ENCODE results near the gene TAS2R31. TPM values are rescaled to one million over a fixed set of nuclear protein-coding genes. Genes with fewer than 3 reads are reported as not detected.

TAS2R31 gene
- total RNA-seq, 1 donor from 2014 or later = 2.2 TPM

DNA sequence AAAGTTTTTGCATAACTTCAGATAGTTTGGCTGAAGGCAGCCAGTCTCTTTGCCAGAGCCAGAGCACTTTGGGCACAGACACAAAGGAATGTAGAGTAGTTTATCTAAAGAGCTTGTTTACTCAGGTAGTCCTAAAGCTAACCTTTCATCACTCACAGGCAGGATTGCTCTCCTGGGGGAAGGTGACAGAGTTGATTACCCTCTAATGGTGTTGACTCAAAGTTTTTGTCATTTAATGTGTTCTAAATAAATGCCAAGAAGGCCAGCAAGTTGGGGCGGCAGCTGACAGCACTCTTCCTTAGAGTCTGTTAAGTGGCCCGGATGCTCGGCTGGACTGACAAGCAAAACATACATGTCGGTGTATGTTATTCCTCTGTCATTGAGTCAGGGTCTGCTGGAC is 40.2 kb upstream of the TAS2R31 start:
- FAIRE-seq (no peak), DNase-seq (ENCODE audit: low read depth) (no peak)
- H2AFZ ChIP-seq (ENCODE audit: low read depth, low read length) = no peak overlapping the region
- H3K9me3 ChIP-seq (ENCODE audit: insufficient read depth, low read depth, low read length) = no peaks in the 10 kb centered on the region
- H4K20me1 ChIP-seq (ENCODE audit: insufficient read depth, low read length) = peaks cover 8% of the 10 kb centered on the region
- H3K9me3 Mint-ChIP-seq (ENCODE audit: unreplicated experiment) = no peaks in the 10 kb centered on the region
- no peak overlapping the region for H3K27ac ChIP-seq (ENCODE audit: low read depth, low read length)
- no peak overlapping the region for H3K27ac Mint-ChIP-seq (ENCODE audit: unreplicated experiment)
- H3K36me3 Mint-ChIP-seq (ENCODE audit: low read depth, unreplicated experiment) = peaks cover 9% of the 10 kb centered on the region
- H3K4me2 ChIP-seq (ENCODE audit: low read length) = no peak overlapping the region
- peaks cover 10% of the 10 kb centered on the region for H3K79me2 ChIP-seq (ENCODE audit: insufficient read depth, low read length)
- no peaks in the 10 kb centered on the region for H3K27me3 ChIP-seq (ENCODE audit: insufficient read depth, low read length)
- no peak overlapping the region for H3K4me3 Mint-ChIP-seq (ENCODE audit: unreplicated experiment)
- H3K4me1 ChIP-seq (ENCODE audit: insufficient read depth, low read length) = no peaks in the 10 kb centered on the region
- H3K9ac ChIP-seq (ENCODE audit: low read length) = no peak overlapping the region
- no peaks in the 10 kb centered on the region for H3K36me3 ChIP-seq (ENCODE audit: insufficient read depth, low read length)
- no peaks in the 10 kb centered on the region for H3K27me3 Mint-ChIP-seq (ENCODE audit: low read depth, unreplicated experiment)
- H3K4me1 Mint-ChIP-seq (ENCODE audit: low read depth, unreplicated experiment) = peaks cover 8% of the 10 kb centered on the region
- no peak overlapping the region for H3K4me3 ChIP-seq (ENCODE audit: insufficient read depth, low read depth, low read length)
- TF ChIP-seq EZH2 (IDR thresholded peaks at IDR 0.05; ENCODE audit: insufficient read depth, low read length) = no peak
- TF ChIP-seq, protein P1, sequence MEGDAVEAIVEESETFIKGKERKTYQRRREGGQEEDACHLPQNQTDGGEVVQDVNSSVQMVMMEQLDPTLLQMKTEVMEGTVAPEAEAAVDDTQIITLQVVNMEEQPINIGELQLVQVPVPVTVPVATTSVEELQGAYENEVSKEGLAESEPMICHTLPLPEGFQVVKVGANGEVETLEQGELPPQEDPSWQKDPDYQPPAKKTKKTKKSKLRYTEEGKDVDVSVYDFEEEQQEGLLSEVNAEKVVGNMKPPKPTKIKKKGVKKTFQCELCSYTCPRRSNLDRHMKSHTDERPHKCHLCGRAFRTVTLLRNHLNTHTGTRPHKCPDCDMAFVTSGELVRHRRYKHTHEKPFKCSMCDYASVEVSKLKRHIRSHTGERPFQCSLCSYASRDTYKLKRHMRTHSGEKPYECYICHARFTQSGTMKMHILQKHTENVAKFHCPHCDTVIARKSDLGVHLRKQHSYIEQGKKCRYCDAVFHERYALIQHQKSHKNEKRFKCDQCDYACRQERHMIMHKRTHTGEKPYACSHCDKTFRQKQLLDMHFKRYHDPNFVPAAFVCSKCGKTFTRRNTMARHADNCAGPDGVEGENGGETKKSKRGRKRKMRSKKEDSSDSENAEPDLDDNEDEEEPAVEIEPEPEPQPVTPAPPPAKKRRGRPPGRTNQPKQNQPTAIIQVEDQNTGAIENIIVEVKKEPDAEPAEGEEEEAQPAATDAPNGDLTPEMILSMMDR (IDR thresholded peaks at IDR 0.05; ENCODE audit: insufficient read depth, low read depth, low read length) = no peak

DNA sequence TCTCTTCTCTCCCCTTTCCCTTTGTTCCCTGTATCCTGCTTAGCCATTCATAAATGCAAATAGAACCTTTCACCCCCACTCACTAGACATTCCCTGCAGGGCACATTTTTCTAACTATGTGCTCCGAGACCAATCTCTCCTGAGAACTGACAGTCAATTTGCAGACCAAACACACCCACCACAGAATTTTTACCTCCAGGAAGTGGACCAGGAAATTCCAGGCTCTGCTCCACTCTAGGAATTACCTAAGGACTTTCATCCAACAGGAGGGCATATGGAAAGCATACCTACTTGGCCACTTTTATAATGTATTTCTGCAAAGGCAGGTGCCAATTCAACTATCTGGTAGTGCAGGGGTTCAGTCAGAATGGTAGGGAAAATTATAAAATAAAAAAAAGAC is 39.8 kb upstream of the TAS2R31 start:
- Mint-ChIP-seq H3K36me3 (ENCODE audit: low read depth, unreplicated experiment) (peaks cover 9% of the 10 kb centered on the region), H3K4me1 (ENCODE audit: low read depth, unreplicated experiment) (peaks cover 8% of the 10 kb centered on the region), H3K27ac (ENCODE audit: unreplicated experiment) (no peak overlapping the region), H3K4me3 (ENCODE audit: unreplicated experiment) (no peak overlapping the region), H3K9me3 (ENCODE audit: unreplicated experiment) (no peaks in the 10 kb centered on the region), H3K27me3 (ENCODE audit: low read depth, unreplicated experiment) (no peaks in the 10 kb centered on the region)
- Histone ChIP-seq H3K27ac (ENCODE audit: low read depth, low read length) (no peak overlapping the region), H3K4me1 (ENCODE audit: insufficient read depth, low read length) (no peaks in the 10 kb centered on the region), H3K9me3 (ENCODE audit: insufficient read depth, low read depth, low read length) (no peaks in the 10 kb centered on the region), H2AFZ (ENCODE audit: low read depth, low read length) (no peak overlapping the region), H3K4me3 (ENCODE audit: insufficient read depth, low read depth, low read length) (no peak overlapping the region), H3K4me2 (ENCODE audit: low read length) (no peak overlapping the region), H3K9ac (ENCODE audit: low read length) (no peak overlapping the region), H4K20me1 (ENCODE audit: insufficient read depth, low read length) (peaks cover 8% of the 10 kb centered on the region), H3K79me2 (ENCODE audit: insufficient read depth, low read length) (peaks cover 10% of the 10 kb centered on the region), H3K27me3 (ENCODE audit: insufficient read depth, low read length) (no peaks in the 10 kb centered on the region), H3K36me3 (ENCODE audit: insufficient read depth, low read length) (no peaks in the 10 kb centered on the region)
- no peak for FAIRE-seq
- TF ChIP-seq, protein P1 (IDR thresholded peaks at IDR 0.05; ENCODE audit: insufficient read depth, low read depth, low read length) = no peak
- TF ChIP-seq EZH2 (IDR thresholded peaks at IDR 0.05; ENCODE audit: insufficient read depth, low read length) = no peak
- no peak for DNase-seq (ENCODE audit: low read depth)

DNA sequence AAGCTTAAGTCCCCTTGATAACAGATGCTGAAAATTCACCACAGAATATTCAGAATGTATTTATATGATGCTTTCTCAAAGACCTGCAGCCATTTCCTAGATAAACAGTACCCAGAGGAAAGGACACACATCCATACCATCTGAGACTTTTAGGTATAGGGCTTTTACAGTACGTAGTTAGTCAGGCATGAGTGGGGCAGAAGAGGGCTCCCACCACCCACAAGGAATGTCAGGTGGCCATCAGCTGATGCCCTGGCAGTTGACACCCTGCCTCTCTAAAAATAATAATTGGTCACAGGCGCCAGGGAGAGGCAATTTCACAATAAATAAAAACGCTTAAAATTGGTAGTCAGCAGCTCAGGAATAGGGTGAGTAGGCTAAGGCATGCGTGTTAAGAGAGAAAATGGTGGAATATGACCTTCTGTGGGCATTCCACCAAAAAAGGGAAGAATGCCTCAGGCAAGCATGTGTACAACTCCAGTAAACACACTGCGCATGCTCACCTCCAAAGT is 38.7 kb upstream of the TAS2R31 start:
- Mint-ChIP-seq H3K27ac (ENCODE audit: unreplicated experiment) (no peak overlapping the region), H3K9me3 (ENCODE audit: unreplicated experiment) (no peaks in the 10 kb centered on the region), H3K4me1 (ENCODE audit: low read depth, unreplicated experiment) (peaks cover 8% of the 10 kb centered on the region), H3K4me3 (ENCODE audit: unreplicated experiment) (no peak overlapping the region), H3K36me3 (ENCODE audit: low read depth, unreplicated experiment) (peaks cover 9% of the 10 kb centered on the region), H3K27me3 (ENCODE audit: low read depth, unreplicated experiment) (no peaks in the 10 kb centered on the region)
- DNase-seq (ENCODE audit: low read depth) = no peak
- Histone ChIP-seq H3K9ac (ENCODE audit: low read length) (no peak overlapping the region), H3K9me3 (ENCODE audit: insufficient read depth, low read depth, low read length) (no peaks in the 10 kb centered on the region), H3K27me3 (ENCODE audit: insufficient read depth, low read length) (no peaks in the 10 kb centered on the region), H3K79me2 (ENCODE audit: insufficient read depth, low read length) (peaks cover 10% of the 10 kb centered on the region), H3K4me3 (ENCODE audit: insufficient read depth, low read depth, low read length) (no peak overlapping the region), H4K20me1 (ENCODE audit: insufficient read depth, low read length) (peaks cover 8% of the 10 kb centered on the region), H3K27ac (ENCODE audit: low read depth, low read length) (no peak overlapping the region), H2AFZ (ENCODE audit: low read depth, low read length) (no peak overlapping the region), H3K4me2 (ENCODE audit: low read length) (no peak overlapping the region), H3K36me3 (ENCODE audit: insufficient read depth, low read length) (no peaks in the 10 kb centered on the region), H3K4me1 (ENCODE audit: insufficient read depth, low read length) (no peaks in the 10 kb centered on the region)
- FAIRE-seq = no peak
- TF ChIP-seq, protein P1 (IDR thresholded peaks at IDR 0.05; ENCODE audit: insufficient read depth, low read depth, low read length) = no peak
- TF ChIP-seq EZH2 (IDR thresholded peaks at IDR 0.05; ENCODE audit: insufficient read depth, low read length) = no peak

Measured in astrocyte (in vitro differentiated cells and primary cell).